ENCODE results near the gene MED15.
"Not testable (repeated sequence)": the region's sequence is repeated elsewhere in the genome, so short reads cannot be mapped to it uniquely, and the experiment has no call there.

The MED15 gene

GRCh38 chr22:20507253-20508066 is at the start of gene MED15:
Gene MED15, plus strand, starts transcription at chr22:20507610. Its CDS starts 69 bp downstream, at chr22:20507679.
- peak; percentile 75 to 90 (median 76) for DNase-seq

- DNase-seq: no peak
Measured at GRCh38 chr22:20458530-20459151, 48.8 kb upstream of the MED15 start.

DNA sequence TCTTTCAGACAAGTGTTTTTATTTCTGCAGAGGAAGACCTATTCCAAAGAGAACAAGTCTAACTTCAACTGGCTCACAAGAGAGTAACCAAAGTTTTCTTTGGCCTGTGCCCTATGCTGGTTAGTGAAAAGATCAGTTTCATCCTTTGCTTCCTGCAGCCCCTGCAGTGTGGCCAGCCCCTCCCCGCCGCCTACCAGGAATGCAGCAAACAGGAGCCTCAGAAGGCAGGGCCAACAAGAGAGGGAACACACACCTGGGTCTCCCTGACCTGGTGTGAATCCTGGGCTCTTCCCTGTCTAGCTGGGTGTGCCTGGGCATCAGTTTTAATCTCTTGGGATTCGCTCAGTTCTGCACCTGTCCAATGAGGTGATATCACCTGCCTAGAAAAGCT is 48.3 kb upstream of the MED15 start:
- DNase-seq: no peak

GRCh38 chr22:20459862-20460261 is 47.5 kb upstream of the MED15 start:
- no peak for DNase-seq

DNA sequence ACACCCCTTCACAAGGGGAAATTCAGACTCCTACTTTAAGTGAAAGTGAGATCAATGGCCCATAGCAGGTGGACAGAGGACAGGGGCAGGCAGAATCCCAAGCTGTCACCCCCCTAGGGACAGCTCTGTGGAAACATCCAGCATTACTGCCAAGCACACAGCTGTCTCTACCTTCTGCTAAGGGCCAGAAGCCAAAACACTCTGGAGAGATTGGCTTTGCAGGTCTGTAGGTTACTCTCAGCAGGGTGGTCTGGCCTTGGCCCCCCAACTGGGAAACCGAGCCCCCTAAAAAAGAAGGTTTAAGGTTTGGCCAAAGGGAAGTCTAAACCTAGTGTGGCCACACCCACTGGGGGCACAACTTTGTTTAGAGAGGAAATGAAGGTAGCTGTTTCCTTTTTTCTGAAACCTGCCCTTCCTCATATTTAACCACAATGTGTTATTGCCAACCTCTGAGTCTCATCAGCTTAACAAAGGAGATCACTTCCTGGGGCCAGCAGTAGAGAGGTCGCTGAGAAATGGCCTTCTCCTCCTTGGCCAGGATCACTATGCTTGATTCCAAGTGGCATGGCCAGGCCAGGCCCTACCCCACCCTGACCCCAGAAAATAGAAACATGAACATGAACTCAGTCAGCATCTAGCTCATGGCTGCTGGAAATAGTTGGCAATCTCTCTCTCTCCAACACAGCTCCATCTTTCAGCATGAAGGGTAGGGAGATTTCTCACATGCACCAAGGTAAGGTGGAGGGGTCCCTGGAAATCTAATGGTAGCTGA is 43.9 kb upstream of the MED15 start:
- DNase-seq: no peak

- no peak for DNase-seq
Measured at GRCh38 chr22:20464096-20464614, 43.3 kb upstream of the MED15 start.

- no peak for DNase-seq
Measured at GRCh38 chr22:20464912-20465758, 42.3 kb upstream of the MED15 start.

GRCh38 chr22:20465759-20466077 is 41.7 kb upstream of the MED15 start:
- DNase-seq: no peak

- DNase-seq: no peak
Measured at GRCh38 chr22:20466659-20467379, 40.6 kb upstream of the MED15 start.

- no peak for DNase-seq
Measured at GRCh38 chr22:20469110-20469868, 38.1 kb upstream of the MED15 start.

GRCh38 chr22:20470525-20470924 is 36.9 kb upstream of the MED15 start:
- DNase-seq: not testable (repeated sequence)

GRCh38 chr22:20471126-20471833 is 36.1 kb upstream of the MED15 start:
- no peak for DNase-seq

DNA sequence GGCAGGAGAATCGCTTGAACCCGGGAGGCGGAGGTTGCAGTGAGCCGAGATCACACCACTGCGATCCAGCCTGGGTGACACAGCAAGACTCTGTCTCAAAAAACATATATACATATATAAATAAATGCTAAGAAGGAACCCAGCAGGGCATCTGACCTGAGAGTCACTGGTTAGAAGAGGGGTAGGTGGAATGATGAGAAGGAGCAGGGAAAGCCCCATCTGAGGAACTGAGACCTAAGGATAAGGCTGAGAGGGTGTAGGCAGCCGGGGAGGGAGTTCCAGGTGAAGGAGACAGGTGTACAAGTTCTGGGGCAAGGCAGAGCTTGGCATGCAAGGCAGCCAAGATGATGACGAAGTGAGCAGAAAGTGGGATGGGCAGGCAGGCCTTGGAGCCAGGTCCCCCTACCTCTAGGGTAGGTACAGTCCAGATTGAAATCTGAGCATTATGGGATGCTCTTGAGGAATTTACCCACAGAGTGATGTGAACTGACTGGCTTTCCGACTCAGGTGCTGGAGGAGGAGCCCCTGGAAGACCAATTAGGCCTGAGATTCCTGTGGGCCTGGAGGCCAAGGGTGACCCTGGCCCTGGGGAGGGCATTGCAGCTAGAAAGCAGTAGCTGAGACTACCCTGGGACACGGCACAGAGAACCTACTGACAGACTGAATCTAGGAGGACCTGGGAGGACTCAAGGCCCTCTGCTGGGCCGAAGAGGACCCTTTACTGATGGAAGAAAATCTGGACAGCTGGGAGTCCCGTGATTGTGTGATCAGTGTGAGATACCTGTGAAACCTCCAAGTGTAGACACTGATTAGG is 34.6 kb upstream of the MED15 start:
- DNase-seq: no peak

- no peak for DNase-seq
Measured at GRCh38 chr22:20475115-20475436, 32.3 kb upstream of the MED15 start.

GRCh38 chr22:20475569-20475968 is 31.8 kb upstream of the MED15 start:
- DNase-seq: not testable (repeated sequence)

GRCh38 chr22:20478059-20478458 is 29.4 kb upstream of the MED15 start:
- not testable (repeated sequence) for DNase-seq

DNA sequence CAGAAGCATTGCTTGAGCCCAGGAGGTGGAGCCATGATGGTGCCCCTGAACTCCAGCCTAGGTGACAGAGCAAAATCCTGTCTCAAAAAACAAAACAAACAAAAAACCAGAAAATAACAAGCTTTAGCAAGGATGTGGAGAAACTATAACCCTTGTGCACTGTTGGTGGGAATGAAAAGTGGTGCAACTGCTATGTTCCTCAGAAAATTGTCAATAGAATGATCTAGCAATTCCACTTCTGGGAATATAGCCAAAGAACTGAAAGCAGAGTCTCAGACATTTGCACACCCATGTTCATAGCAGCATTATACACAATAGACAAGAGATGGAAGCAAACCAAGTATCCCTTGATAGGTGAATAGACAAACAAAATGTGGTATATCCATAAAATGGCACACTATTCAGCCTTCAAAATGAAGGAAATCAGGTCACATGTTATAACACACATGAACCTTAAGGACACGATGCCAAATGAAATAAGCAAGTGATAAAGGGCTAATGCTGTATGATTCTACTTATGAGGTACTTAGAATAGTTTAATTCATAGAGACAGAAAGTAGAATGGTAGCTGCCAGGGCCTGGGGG is 27.7 kb upstream of the MED15 start:
- DNase-seq: no peak

DNA sequence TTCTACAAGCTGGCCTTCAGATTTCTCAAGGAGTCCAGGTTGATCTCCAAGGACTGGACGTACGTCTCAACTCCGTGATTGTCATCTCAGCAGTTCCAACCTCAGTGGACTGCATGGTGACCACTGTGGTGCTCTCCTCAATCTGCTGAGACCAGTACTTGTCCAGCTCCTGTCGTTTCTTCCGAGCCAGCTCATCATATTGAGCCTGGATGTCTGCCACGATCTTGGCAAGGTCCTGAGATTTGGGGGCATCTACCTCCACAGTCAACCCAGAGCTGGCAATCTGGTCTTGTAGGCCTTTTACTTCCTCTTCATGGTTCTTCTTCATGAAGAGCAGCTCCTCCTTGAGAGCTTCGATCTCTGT is 24.3 kb upstream of the MED15 start:
- not testable (repeated sequence) for DNase-seq

DNA sequence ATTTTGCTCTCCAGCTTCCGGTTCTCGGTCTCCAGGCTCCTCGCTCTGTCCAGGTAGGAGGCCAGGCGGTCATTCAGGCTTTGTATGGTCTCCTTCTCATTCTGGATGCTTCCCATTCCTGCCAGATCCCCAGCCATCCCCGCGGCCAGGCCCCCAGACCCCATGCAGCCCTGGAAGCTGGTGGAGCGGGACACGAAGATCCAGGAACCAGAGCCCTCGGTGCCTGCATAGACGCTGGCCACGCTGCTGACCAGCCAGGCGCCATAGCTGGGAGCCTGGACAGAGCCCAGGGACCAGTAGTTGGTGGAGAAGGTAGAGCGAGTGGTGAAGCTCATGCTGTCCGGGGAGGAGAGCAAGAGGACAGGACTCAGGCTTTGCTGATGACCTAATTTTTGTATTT is 23.6 kb upstream of the MED15 start:
- DNase-seq: no peak

Measured in NCI-H1417 (cell line).